WTC11 (cell line): ENCODE measurements around the gene ASB5. TPM values are rescaled to one million over a fixed set of nuclear protein-coding genes. Genes with fewer than 3 reads are reported as not detected.

Source experiments
- ATAC-seq: fragments of 200-7000 bp; cut with Tn5 transposase; 2 replicates; pipeline ENCODE4 v1.10.0; 2021; ENCODE audit warnings: mild to moderate bottlenecking, moderate library complexity
- CTCF ChIA-PET: fragments of 300-600 bp; sonication (Branson Sonifier 250); formaldehyde crosslinking; loops from one replicate; lab custom pipeline; 2021; ENCODE audit warnings: antibody characterized with exemption; lab: Charles Lee
- POLR2A ChIA-PET: fragments of 350-600 bp; sonication (Branson Sonifier 250); formaldehyde crosslinking; loops from one replicate; lab custom pipeline; 2021; ENCODE audit warnings: antibody characterized with exemption; lab: Charles Lee
- DNase-seq: peaks from one replicate; pipeline ENCODE4 v3.0.0; 2021; ENCODE audit warnings: low spot score
- H3K27ac Mint-ChIP-seq: 2 replicates; pipeline ENCODE4 v1.8.0; 2021; ENCODE audit warnings: mixed read lengths
- H3K27me3 Mint-ChIP-seq: 2 replicates; pipeline ENCODE4 v1.8.0; 2021; ENCODE audit warnings: low read depth, mild to moderate bottlenecking, moderate library complexity, mixed read lengths
- H3K36me3 Mint-ChIP-seq: 2 replicates; pipeline ENCODE4 v1.8.0; 2021; ENCODE audit warnings: mixed read lengths
- H3K4me1 Mint-ChIP-seq: 2 replicates; pipeline ENCODE4 v1.8.0; 2022; ENCODE audit warnings: mixed read lengths
- H3K4me3 Mint-ChIP-seq: 2 replicates; pipeline ENCODE4 v1.8.0; 2021; ENCODE audit warnings: mild to moderate bottlenecking, moderate library complexity, mixed read lengths
- H3K9me3 Mint-ChIP-seq: 2 replicates; pipeline ENCODE4 v1.8.0; 2021; ENCODE audit warnings: mixed read lengths
- ATF6 ChIP-seq: sonication (generic); formaldehyde crosslinking; IDR thresholded peaks from 2 replicates; pipeline ENCODE4 v1.8.1; 2023; ENCODE audit warnings: mild to moderate bottlenecking, missing genetic modification reagents
- CREB1 ChIP-seq: sonication (generic); formaldehyde crosslinking; IDR thresholded peaks from 2 replicates; pipeline ENCODE4 v1.8.0; 2023; ENCODE audit warnings: mild to moderate bottlenecking, missing genetic modification reagents
- ESRRA ChIP-seq: sonication (generic); formaldehyde crosslinking; IDR thresholded peaks from 2 replicates; pipeline ENCODE4 v1.8.1; 2022; ENCODE audit warnings: mild to moderate bottlenecking, missing genetic modification reagents, borderline replicate concordance
- ETV6 ChIP-seq: sonication (generic); formaldehyde crosslinking; IDR thresholded peaks from 2 replicates; pipeline ENCODE4 v1.8.1; 2022; ENCODE audit warnings: mild to moderate bottlenecking, missing genetic modification reagents
- FOXP1 ChIP-seq: sonication (generic); formaldehyde crosslinking; IDR thresholded peaks from 2 replicates; pipeline ENCODE4 v1.8.0; 2022; ENCODE audit warnings: missing genetic modification reagents, mild to moderate bottlenecking, moderate library complexity, borderline replicate concordance
- GABPB1 ChIP-seq: sonication (generic); formaldehyde crosslinking; IDR thresholded peaks from 2 replicates; pipeline ENCODE4 v1.8.1; 2023; ENCODE audit warnings: mild to moderate bottlenecking, missing genetic modification reagents
- GTF2I ChIP-seq: fragments of 250-450 bp; sonication (Bioruptor Pico); conservative IDR thresholded peaks from 2 replicates; pipeline ENCODE4 v1.4.0; 2021; ENCODE audit warnings: mild to moderate bottlenecking
- IRF1 ChIP-seq: sonication (generic); formaldehyde crosslinking; IDR thresholded peaks from 2 replicates; pipeline ENCODE4 v1.8.0; 2023; ENCODE audit warnings: missing genetic modification reagents
- JUN ChIP-seq: sonication (generic); formaldehyde crosslinking; IDR thresholded peaks from 2 replicates; pipeline ENCODE4 v1.8.0; 2023; ENCODE audit warnings: mild to moderate bottlenecking, missing genetic modification reagents
- MAX ChIP-seq: sonication (generic); formaldehyde crosslinking; IDR thresholded peaks from 2 replicates; pipeline ENCODE4 v1.8.0; 2022; ENCODE audit warnings: mild to moderate bottlenecking, missing genetic modification reagents
- NFATC4 ChIP-seq: fragments of 250-450 bp; sonication (Bioruptor Pico); IDR thresholded peaks from 2 replicates; pipeline ENCODE4 v1.9.0; 2021; ENCODE audit warnings: mild to moderate bottlenecking
- PRRX2 ChIP-seq: fragments of 250-450 bp; sonication (Bioruptor Pico); IDR thresholded peaks from 2 replicates; pipeline ENCODE4 v1.8.0; 2021; ENCODE audit warnings: mild to moderate bottlenecking
- SMAD3 ChIP-seq: sonication (generic); formaldehyde crosslinking; IDR thresholded peaks from 2 replicates; pipeline ENCODE4 v1.8.0; 2022; ENCODE audit warnings: missing genetic modification reagents, mild to moderate bottlenecking, borderline replicate concordance
- SP1 ChIP-seq: sonication (generic); formaldehyde crosslinking; conservative IDR thresholded peaks from 2 replicates; pipeline ENCODE4 v1.8.1; 2022; ENCODE audit warnings: missing genetic modification reagents
- TEAD4 ChIP-seq: sonication (generic); formaldehyde crosslinking; IDR thresholded peaks from 2 replicates; pipeline ENCODE4 v1.8.0; 2022; ENCODE audit warnings: mild to moderate bottlenecking, missing genetic modification reagents
- ZNF138 ChIP-seq: sonication (generic); formaldehyde crosslinking; conservative IDR thresholded peaks from 2 replicates; pipeline ENCODE4 v1.8.1; 2022; ENCODE audit warnings: mild to moderate bottlenecking, moderate library complexity, missing genetic modification reagents
- ZNF317 ChIP-seq: sonication (generic); formaldehyde crosslinking; IDR thresholded peaks from 2 replicates; pipeline ENCODE4 v1.8.1; 2023; ENCODE audit warnings: low read depth, mild to moderate bottlenecking, moderate library complexity, missing genetic modification reagents, borderline replicate concordance
- ZNF416 ChIP-seq: fragments of 250-450 bp; sonication (Bioruptor Pico); IDR thresholded peaks from 2 replicates; pipeline ENCODE4 v1.9.0; 2021; ENCODE audit warnings: mild to moderate bottlenecking, inconsistent platforms
- ZNF423 ChIP-seq: fragments of 250-450 bp; sonication (Bioruptor Pico); IDR thresholded peaks from 2 replicates; pipeline ENCODE4 v2.1.2; 2022; ENCODE audit warnings: mild to moderate bottlenecking, moderate library complexity
- total RNA-seq: library from RNA; stranded (reverse); gene quantifications from 3 replicates; pipeline ENCODE4 v1.2.3, GENCODE V29; 2021
- TF ChIP-seq, protein P1 (sequence below): sonication (generic); formaldehyde crosslinking; IDR thresholded peaks from 2 replicates; pipeline ENCODE4 v1.8.1; 2023; ENCODE audit warnings: mild to moderate bottlenecking, missing genetic modification reagents
- TF ChIP-seq, protein P2 (sequence below): sonication (generic); formaldehyde crosslinking; IDR thresholded peaks from 2 replicates; pipeline ENCODE4 v1.8.0; 2022; ENCODE audit warnings: mild to moderate bottlenecking, missing genetic modification reagents
- TF ChIP-seq, protein P3 (sequence below): sonication (generic); formaldehyde crosslinking; IDR thresholded peaks from 2 replicates; pipeline ENCODE4 v1.8.1; 2023; ENCODE audit warnings: mild to moderate bottlenecking, missing genetic modification reagents, moderate library complexity
- TF ChIP-seq, protein P4 (sequence below): sonication (generic); formaldehyde crosslinking; IDR thresholded peaks from 2 replicates; pipeline ENCODE4 v1.8.0; 2023; ENCODE audit warnings: mild to moderate bottlenecking, missing genetic modification reagents
- TF ChIP-seq, protein P5 (sequence below): sonication (generic); formaldehyde crosslinking; IDR thresholded peaks from 2 replicates; pipeline ENCODE4 v1.8.1; 2023; ENCODE audit warnings: mild to moderate bottlenecking, missing genetic modification reagents, moderate library complexity

ASB5 gene
- total RNA-seq, 1 experiment from 2014 or later: not detected

- TF ChIP-seq CREB1: no peak
- TF ChIP-seq, protein P1, sequence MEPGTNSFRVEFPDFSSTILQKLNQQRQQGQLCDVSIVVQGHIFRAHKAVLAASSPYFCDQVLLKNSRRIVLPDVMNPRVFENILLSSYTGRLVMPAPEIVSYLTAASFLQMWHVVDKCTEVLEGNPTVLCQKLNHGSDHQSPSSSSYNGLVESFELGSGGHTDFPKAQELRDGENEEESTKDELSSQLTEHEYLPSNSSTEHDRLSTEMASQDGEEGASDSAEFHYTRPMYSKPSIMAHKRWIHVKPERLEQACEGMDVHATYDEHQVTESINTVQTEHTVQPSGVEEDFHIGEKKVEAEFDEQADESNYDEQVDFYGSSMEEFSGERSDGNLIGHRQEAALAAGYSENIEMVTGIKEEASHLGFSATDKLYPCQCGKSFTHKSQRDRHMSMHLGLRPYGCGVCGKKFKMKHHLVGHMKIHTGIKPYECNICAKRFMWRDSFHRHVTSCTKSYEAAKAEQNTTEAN (CRISPR knock-in tag): no peak
- TF ChIP-seq ZNF317 (CRISPR knock-in tag): no peak
- no peak for TF ChIP-seq ZNF138
- TF ChIP-seq PRRX2 (CRISPR knock-in tag): no peak
- no peak for TF ChIP-seq SP1 (CRISPR knock-in tag)
- no peak for TF ChIP-seq JUN
Observed at GRCh38 chr4:176189891-176190795, 78.9 kb downstream of the ASB5 start (continued).

DNA sequence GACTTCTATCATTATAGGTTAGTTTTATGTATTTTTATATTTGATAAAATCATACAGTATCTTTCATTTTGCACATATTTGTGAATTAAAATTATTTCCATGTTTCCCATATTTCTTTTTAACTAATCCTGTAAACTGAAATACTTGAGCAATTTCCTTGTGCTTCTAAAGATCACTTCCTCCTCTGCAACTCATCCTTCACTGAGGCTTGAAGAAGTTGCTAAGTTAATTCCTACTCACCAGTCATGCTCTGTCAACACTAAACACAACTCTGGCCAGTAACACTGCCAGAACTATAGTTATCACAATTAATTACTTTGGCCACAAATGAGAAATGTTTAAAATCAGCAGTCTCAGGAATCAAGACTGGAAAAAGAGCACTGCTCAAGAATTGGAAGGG lies 80.4 kb downstream of the ASB5 start:
- DNase-seq (no peak), ATAC-seq (no peak)
- no peak overlapping the region for H3K27ac Mint-ChIP-seq
- H3K9me3 Mint-ChIP-seq: no peaks in the 10 kb centered on the region
- TF ChIP-seq MAX (CRISPR knock-in tag): no peak
- no peak for TF ChIP-seq GABPB1 (CRISPR knock-in tag)
- no peak for TF ChIP-seq ESRRA (CRISPR knock-in tag)
- TF ChIP-seq FOXP1: no peak
- no peak for TF ChIP-seq ATF6 (CRISPR knock-in tag)
- TF ChIP-seq, protein P2, sequence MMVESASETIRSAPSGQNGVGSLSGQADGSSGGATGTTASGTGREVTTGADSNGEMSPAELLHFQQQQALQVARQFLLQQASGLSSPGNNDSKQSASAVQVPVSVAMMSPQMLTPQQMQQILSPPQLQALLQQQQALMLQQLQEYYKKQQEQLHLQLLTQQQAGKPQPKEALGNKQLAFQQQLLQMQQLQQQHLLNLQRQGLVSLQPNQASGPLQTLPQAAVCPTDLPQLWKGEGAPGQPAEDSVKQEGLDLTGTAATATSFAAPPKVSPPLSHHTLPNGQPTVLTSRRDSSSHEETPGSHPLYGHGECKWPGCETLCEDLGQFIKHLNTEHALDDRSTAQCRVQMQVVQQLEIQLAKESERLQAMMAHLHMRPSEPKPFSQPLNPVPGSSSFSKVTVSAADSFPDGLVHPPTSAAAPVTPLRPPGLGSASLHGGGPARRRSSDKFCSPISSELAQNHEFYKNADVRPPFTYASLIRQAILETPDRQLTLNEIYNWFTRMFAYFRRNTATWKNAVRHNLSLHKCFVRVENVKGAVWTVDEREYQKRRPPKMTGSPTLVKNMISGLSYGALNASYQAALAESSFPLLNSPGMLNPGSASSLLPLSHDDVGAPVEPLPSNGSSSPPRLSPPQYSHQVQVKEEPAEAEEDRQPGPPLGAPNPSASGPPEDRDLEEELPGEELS (CRISPR knock-in tag): no peak
- no peak for TF ChIP-seq GTF2I (CRISPR knock-in tag)
- no peak for TF ChIP-seq IRF1 (CRISPR knock-in tag)
- no peak for TF ChIP-seq JUN
- no peak for TF ChIP-seq ZNF416 (CRISPR knock-in tag)
- TF ChIP-seq, protein P3, sequence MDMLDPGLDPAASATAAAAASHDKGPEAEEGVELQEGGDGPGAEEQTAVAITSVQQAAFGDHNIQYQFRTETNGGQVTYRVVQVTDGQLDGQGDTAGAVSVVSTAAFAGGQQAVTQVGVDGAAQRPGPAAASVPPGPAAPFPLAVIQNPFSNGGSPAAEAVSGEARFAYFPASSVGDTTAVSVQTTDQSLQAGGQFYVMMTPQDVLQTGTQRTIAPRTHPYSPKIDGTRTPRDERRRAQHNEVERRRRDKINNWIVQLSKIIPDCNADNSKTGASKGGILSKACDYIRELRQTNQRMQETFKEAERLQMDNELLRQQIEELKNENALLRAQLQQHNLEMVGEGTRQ: no peak
- TF ChIP-seq NFATC4 (CRISPR knock-in tag): no peak
- TF ChIP-seq ZNF423 (CRISPR knock-in tag): no peak
- TF ChIP-seq ETV6 (CRISPR knock-in tag): no peak
- TF ChIP-seq, protein P4, sequence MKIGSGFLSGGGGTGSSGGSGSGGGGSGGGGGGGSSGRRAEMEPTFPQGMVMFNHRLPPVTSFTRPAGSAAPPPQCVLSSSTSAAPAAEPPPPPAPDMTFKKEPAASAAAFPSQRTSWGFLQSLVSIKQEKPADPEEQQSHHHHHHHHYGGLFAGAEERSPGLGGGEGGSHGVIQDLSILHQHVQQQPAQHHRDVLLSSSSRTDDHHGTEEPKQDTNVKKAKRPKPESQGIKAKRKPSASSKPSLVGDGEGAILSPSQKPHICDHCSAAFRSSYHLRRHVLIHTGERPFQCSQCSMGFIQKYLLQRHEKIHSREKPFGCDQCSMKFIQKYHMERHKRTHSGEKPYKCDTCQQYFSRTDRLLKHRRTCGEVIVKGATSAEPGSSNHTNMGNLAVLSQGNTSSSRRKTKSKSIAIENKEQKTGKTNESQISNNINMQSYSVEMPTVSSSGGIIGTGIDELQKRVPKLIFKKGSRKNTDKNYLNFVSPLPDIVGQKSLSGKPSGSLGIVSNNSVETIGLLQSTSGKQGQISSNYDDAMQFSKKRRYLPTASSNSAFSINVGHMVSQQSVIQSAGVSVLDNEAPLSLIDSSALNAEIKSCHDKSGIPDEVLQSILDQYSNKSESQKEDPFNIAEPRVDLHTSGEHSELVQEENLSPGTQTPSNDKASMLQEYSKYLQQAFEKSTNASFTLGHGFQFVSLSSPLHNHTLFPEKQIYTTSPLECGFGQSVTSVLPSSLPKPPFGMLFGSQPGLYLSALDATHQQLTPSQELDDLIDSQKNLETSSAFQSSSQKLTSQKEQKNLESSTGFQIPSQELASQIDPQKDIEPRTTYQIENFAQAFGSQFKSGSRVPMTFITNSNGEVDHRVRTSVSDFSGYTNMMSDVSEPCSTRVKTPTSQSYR (CRISPR knock-in tag): no peak
- no peak for TF ChIP-seq TEAD4 (CRISPR knock-in tag)
- TF ChIP-seq, protein P5, sequence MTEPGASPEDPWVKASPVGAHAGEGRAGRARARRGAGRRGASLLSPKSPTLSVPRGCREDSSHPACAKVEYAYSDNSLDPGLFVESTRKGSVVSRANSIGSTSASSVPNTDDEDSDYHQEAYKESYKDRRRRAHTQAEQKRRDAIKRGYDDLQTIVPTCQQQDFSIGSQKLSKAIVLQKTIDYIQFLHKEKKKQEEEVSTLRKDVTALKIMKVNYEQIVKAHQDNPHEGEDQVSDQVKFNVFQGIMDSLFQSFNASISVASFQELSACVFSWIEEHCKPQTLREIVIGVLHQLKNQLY (CRISPR knock-in tag): no peak
- no peak for TF ChIP-seq SMAD3 (CRISPR knock-in tag)
- POLR2A ChIA-PET: no interaction called here
- CTCF ChIA-PET: no interaction called here
- H3K4me1 Mint-ChIP-seq: peaks cover 56% of the 10 kb centered on the region
- no peaks in the 10 kb centered on the region; the same call in 1 of the 2 replicates for H3K27me3 Mint-ChIP-seq
- H3K4me3 Mint-ChIP-seq: no peak overlapping the region
- no peaks in the 10 kb centered on the region for H3K36me3 Mint-ChIP-seq
